Neural crest cell (in vitro differentiated cells): ENCODE results near the gene OR4N5. TPM values are rescaled to one million over a fixed set of nuclear protein-coding genes. Genes with fewer than 3 reads are reported as not detected.

Experiments used
- DNase-seq: peaks from one replicate; pipeline ENCODE4 v3.0.0; 2021; ENCODE audit warnings: low read depth, mixed read lengths, low spot score
- H3K27ac Mint-ChIP-seq: one replicate; pipeline ENCODE4 v1.8.0; 2021; ENCODE audit warnings: mild to moderate bottlenecking, mixed read lengths; ENCODE audit not compliant: unreplicated experiment
- H3K27me3 Mint-ChIP-seq: 2 replicates; pipeline ENCODE4 v1.8.0; 2021; ENCODE audit warnings: low read depth, mild to moderate bottlenecking, mixed read lengths
- H3K36me3 Mint-ChIP-seq: 2 replicates; pipeline ENCODE4 v1.8.0; 2021; ENCODE audit warnings: low read depth, mild to moderate bottlenecking, mixed read lengths
- H3K4me1 Mint-ChIP-seq: 2 replicates; pipeline ENCODE4 v1.8.0; 2021; ENCODE audit warnings: mixed read lengths
- H3K4me3 Mint-ChIP-seq: one replicate; pipeline ENCODE4 v1.8.0; 2021; ENCODE audit warnings: mild to moderate bottlenecking, mixed read lengths
- H3K9me3 Mint-ChIP-seq: 2 replicates; pipeline ENCODE4 v1.8.0; 2021; ENCODE audit warnings: mixed read lengths
- total RNA-seq: library from RNA; stranded (reverse); gene quantifications from 2 replicates; pipeline ENCODE4 v1.2.1, GENCODE V29; 2021
- TF ChIP-seq, protein P1 (sequence below): fragments of 200-600 bp; sonication (generic); conservative IDR thresholded peaks from 2 replicates; pipeline ENCODE4 v1.5.0; 2021; ENCODE audit warnings: antibody characterized with exemption, mild to moderate bottlenecking

The OR4N5 gene
- total RNA-seq, 1 donor from 2014 or later = not detected

DNA sequence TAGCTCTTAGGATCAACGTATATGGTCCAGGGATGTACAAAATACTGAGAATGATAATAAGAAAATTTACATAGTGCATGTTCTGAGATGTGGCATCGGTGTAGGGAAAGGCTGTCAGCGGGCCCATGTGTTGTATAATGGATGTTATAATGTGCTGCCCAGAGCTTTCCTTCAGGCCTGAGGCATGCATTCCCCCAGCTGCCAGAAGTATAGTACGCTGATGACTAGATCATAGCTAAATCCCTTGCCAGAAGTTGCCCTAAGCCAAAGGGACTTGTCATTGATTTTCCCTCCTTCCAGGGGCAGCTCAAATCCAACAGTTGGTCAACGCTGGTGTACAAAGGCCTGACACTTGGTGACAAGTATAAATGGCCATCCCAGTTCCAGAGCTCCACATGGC is 45.6 kb downstream of the OR4N5 start:
- TF ChIP-seq, protein P1, sequence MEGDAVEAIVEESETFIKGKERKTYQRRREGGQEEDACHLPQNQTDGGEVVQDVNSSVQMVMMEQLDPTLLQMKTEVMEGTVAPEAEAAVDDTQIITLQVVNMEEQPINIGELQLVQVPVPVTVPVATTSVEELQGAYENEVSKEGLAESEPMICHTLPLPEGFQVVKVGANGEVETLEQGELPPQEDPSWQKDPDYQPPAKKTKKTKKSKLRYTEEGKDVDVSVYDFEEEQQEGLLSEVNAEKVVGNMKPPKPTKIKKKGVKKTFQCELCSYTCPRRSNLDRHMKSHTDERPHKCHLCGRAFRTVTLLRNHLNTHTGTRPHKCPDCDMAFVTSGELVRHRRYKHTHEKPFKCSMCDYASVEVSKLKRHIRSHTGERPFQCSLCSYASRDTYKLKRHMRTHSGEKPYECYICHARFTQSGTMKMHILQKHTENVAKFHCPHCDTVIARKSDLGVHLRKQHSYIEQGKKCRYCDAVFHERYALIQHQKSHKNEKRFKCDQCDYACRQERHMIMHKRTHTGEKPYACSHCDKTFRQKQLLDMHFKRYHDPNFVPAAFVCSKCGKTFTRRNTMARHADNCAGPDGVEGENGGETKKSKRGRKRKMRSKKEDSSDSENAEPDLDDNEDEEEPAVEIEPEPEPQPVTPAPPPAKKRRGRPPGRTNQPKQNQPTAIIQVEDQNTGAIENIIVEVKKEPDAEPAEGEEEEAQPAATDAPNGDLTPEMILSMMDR = no peak
- H3K9me3 Mint-ChIP-seq = peaks cover 22% of the 10 kb centered on the region
- H3K27ac Mint-ChIP-seq = no peak overlapping the region
- H3K4me1 Mint-ChIP-seq = no peaks in the 10 kb centered on the region
- DNase-seq = no peak
- H3K4me3 Mint-ChIP-seq = no peak overlapping the region
- H3K27me3 Mint-ChIP-seq = no peaks in the 10 kb centered on the region
- peaks cover 4% of the 10 kb centered on the region for H3K36me3 Mint-ChIP-seq

DNA sequence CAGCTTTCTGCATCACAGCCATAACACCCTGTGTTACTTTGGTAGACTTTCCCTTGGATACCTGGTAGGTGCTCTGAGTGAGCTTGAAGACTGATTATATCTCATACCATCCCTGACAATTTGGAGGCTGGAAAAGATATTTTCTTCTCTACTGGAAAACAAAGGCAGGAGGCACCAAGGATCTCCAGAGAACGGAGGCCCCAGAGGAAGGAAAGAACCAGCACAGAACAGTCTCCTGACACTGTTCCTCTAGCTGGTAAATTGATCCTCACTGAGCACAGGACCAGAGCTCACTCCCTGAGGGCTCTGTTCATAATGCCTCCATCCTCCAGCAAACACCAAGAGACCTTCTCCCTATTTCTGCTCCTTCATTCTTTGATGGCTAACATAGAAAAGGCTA is 52.0 kb downstream of the OR4N5 start, which contains the start of gene OR11G2:
Gene OR11G2, plus strand, starts transcription at position 301 of the 400 bp plus-strand sequence. CDS start 6,542 bp downstream, outside the sequence.
- no peaks in the 10 kb centered on the region for H3K27me3 Mint-ChIP-seq
- no peak within 1 kb of the TSS for H3K27ac Mint-ChIP-seq
- TF ChIP-seq, protein P1 = no peak
- no peak within 1 kb of the TSS for H3K4me3 Mint-ChIP-seq
- H3K4me1 Mint-ChIP-seq = no peaks in the 10 kb centered on the region
- DNase-seq = no peak
- peaks cover 7% of the 10 kb centered on the region for H3K36me3 Mint-ChIP-seq
- peaks cover 23% of the 10 kb centered on the region for H3K9me3 Mint-ChIP-seq

GRCh38 chr14:20191396-20191795 is 52.8 kb downstream of the OR4N5 start:
- Mint-ChIP-seq H3K27ac (no peak overlapping the region), H3K4me1 (no peaks in the 10 kb centered on the region), H3K27me3 (no peaks in the 10 kb centered on the region), H3K9me3 (peaks cover 23% of the 10 kb centered on the region), H3K36me3 (peaks cover 7% of the 10 kb centered on the region), H3K4me3 (no peak overlapping the region)
- TF ChIP-seq, protein P1 = no peak
- no peak for DNase-seq

DNA sequence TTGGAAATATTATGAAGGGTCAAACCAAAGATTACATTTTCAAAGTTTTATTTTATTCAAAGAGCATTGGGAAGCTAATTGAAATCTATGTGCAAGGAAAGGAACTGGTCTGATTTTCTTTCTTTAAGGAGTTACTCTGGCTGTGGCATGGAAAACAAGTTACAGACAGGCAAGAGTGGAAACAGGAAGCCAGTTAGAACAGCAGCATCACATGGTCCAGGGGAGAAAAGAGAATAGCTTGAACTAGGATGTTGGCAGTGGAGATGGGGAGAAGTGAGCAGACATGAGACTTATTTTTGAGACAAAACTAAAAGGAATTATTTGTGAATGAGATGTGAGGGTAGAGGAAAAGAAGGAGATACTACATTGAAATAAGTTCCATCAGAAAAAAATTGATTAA is 55.5 kb downstream of the OR4N5 start:
- H3K9me3 Mint-ChIP-seq = peaks cover 27% of the 10 kb centered on the region
- no peaks in the 10 kb centered on the region for H3K27me3 Mint-ChIP-seq
- no peak overlapping the region for H3K4me3 Mint-ChIP-seq
- H3K4me1 Mint-ChIP-seq = no peaks in the 10 kb centered on the region
- H3K27ac Mint-ChIP-seq = no peak overlapping the region
- DNase-seq = no peak
- H3K36me3 Mint-ChIP-seq = peaks cover 7% of the 10 kb centered on the region
- TF ChIP-seq, protein P1 = no peak

Other genes with a start within 250 kb of the OR4N5 start
- gene OR4K5, start 218.2 kb upstream of the OR4N5 start, total RNA-seq = not detected in 2 replicates
- gene OR4K1, start 207.9 kb upstream of the OR4N5 start, total RNA-seq = not detected in 2 replicates
- not detected in 2 replicates for gene OR4K15, start 163.2 kb upstream of the OR4N5 start, total RNA-seq
- gene OR4Q2, start 136.7 kb upstream of the OR4N5 start, total RNA-seq = not detected in 2 replicates
- gene OR4K14, start 119.5 kb upstream of the OR4N5 start, total RNA-seq = not detected in 2 replicates
- gene OR4K13, start 102.8 kb upstream of the OR4N5 start, total RNA-seq = not detected in 2 replicates
- not detected in 2 replicates for gene OR4L1, start 78.8 kb upstream of the OR4N5 start, total RNA-seq
- gene OR4K17, start 28.1 kb upstream of the OR4N5 start, total RNA-seq = not detected in 2 replicates
- gene OR11G2, start 52.1 kb downstream of the OR4N5 start, total RNA-seq = not detected in 2 replicates
- gene OR11H6, start 84.9 kb downstream of the OR4N5 start, total RNA-seq = not detected in 2 replicates
- not detected in 2 replicates for gene OR11H7, start 90.2 kb downstream of the OR4N5 start, total RNA-seq
- gene OR11H4, start 100.5 kb downstream of the OR4N5 start, total RNA-seq = not detected in 2 replicates
- gene TTC5, start 167.1 kb downstream of the OR4N5 start, total RNA-seq = 25.6 and 25.8 TPM in 2 replicates
- 127 and 132 TPM in 2 replicates for gene CCNB1IP1, start 194.5 kb downstream of the OR4N5 start, total RNA-seq
- gene PARP2, start 204.8 kb downstream of the OR4N5 start, total RNA-seq = 50.7 and 53.2 TPM in 2 replicates